Astrocyte of the hippocampus (primary cell): ENCODE results near the gene PCAT7.

ENCODE experiments used
- DNase-seq: peaks from one replicate; pipeline ENCODE4 v3.0.0; 2011; ENCODE audit warnings: low read depth, low spot score

PCAT7 gene

DNA sequence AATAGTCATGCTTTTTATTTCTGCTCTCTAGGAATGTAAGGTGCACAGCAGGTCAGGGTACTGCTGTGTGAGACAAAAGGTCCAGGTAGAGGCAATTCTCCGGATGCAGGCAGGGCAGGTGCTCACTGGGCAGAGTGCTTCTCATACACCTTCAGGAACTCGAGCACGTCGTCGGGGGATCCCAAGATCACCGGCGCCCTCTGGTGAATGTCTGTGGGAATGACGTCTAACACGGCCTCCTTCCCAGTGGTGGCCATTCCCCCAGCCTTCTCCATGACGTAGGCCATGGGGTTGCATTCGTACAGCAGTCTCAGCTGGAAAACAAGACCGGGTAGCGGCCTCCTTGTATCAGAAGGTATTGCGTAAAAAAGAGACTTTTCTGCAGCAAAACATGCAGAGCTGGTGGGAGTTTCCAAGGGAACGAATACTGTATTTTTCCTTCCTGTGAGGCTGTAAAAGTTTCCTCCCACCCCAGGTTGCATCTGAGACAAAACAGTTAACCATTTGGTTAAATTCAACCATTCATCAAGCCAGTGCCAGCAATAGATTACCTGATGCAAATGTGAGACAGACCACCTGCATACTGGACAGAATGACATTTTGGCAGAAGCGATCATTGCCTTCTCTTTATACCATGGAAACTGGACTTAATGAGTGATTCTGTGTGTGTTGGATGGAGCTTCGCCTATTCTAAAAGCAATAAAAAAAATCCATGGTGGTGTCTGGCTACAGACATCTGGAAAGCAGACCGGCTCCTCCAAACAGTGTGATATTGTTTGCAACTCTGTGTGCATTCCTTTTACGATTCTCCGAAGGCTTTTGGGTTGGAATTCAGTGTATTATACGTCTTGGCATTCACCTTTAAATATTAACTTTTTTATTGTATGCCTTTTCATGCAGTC, 48.6 kb downstream of the PCAT7 start:
- peak; percentile 64 for DNase-seq

DNA sequence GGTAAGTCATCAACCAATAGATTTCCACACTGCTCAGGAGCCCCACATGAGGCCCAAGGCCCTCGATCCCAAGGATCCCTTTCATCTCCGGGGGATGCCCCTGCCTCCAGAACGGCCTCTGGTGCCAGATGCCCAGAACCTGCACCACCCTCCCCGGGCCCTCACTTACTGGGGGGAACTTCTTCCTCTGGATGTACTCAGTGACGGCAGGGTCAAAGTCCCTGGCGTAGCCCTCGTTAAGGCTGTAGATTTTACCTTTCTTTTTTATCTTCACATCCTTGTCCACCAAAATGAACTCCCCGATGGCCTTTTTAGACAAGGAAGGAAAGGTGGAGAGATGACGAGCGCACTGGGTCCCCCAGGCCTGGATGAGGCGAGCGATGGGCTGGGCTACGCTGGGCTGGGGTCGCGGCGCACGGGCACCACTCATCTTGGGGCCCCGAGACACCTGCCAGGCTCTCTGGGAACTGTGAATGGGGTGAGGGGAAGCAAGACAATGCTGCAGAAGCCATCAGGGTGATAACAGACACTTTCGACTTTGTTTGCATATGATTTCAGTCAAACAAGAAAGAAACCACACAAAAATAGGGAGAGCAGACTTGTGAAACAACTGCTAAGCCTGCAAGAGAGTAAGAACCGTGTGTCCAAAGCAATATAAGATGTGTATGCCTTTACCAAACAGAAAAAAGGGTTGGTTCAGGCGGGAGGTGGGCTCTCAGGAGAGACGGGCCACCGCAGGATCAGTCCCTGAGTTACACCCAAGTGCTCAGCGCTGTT, 52.0 kb downstream of the PCAT7 start:
- DNase-seq, result no peak

DNA sequence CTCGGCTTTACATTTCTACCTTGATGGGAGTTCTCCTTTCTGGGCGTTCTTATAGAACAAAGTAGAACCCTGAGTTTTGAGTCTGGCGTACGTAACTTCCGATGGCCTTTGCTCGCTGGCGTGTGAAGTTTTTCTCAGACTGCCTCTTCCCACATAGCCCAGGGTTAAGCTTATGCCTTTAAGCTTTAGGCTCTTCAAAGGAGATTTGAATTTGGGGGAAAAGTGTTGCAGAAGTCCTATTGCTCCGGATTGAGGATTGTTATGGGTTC, 52.5 kb downstream of the PCAT7 start:
- no peak for DNase-seq

- DNase-seq, result no peak
Measured at GRCh38 chr9:94610181-94610606, 55.3 kb downstream of the PCAT7 start.

- DNase-seq, result no peak
Measured at GRCh38 chr9:94611638-94612068, 56.8 kb downstream of the PCAT7 start.

GRCh38 chr9:94612071-94612470, 57.2 kb downstream of the PCAT7 start:
- no peak for DNase-seq

DNA sequence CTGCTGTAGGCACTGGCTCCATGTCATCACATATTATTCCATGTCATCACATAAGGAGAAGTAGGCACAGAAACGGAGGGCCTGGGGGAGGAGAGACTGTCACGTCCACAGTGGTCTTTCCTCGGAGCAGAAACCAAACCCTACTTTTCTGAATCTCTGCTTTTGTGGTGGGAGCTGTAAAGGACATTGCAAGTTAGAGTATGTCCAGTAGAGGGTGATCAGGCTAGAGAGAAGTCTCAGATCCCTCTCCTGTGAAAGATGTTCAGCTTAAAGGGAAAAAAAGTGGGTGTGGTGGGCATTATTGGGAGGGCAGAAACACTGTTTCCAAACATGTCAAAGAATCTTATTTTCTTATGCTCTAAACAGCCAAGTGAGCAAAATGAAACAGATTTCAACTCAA, 58.1 kb downstream of the PCAT7 start:
- DNase-seq, result no peak

DNA sequence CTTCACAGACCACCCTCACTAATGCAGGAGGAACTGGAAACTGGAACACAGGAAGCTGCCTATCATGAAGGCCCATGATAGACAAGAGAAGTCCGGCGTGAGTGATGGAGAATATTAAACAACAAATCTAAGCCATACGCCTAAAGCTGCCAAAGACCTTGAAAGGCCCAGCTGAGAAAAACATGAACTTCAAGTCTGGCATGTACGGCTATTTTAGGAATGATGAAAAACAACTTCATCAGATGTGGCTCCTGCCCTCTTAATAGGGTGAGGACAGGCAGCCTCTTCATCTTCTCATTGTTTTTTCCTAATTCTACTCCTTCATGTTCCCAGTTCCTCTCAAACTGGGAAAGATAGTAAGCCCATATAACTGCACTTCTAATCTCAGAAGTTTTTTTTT, 64.1 kb downstream of the PCAT7 start:
- no peak for DNase-seq
